GM12874 (cell line): ENCODE results near the gene MAGEF1.

ENCODE experiments used
- CTCF ChIP-seq: IDR thresholded peaks from 2 replicates; pipeline ENCODE4 v1.5.1; 2011; ENCODE audit warnings: low read depth, mild to moderate bottlenecking, control low read depth, low read length, moderate library complexity; ENCODE audit not compliant: insufficient read depth

Gene MAGEF1

GRCh38 chr3:184690192-184690883 lies 21.5 kb downstream of the MAGEF1 start:
- TF ChIP-seq CTCF, result no peak

- TF ChIP-seq CTCF, result no peak
Measured at GRCh38 chr3:184688882-184689271, 23.0 kb downstream of the MAGEF1 start.

GRCh38 chr3:184688251-184688881 lies 23.5 kb downstream of the MAGEF1 start:
- TF ChIP-seq CTCF, result no peak

- TF ChIP-seq CTCF, result no peak
Measured at GRCh38 chr3:184687363-184688015, 24.4 kb downstream of the MAGEF1 start.

GRCh38 chr3:184685646-184686045 lies 26.2 kb downstream of the MAGEF1 start:
- TF ChIP-seq CTCF, result no peak

- no peak for TF ChIP-seq CTCF
Measured at GRCh38 chr3:184685055-184685454, 26.8 kb downstream of the MAGEF1 start.

- TF ChIP-seq CTCF, result no peak
Measured at GRCh38 chr3:184683900-184684560, 27.8 kb downstream of the MAGEF1 start.
